GM12878 (cell line): ENCODE results near the gene HYCC1. TPM values are rescaled to one million over a fixed set of nuclear protein-coding genes. Genes with fewer than 3 reads are reported as not detected.

Experiments used
- ATAC-seq: fragments of 200-7000 bp; cut with Tn5 transposase; 3 replicates; pipeline ENCODE4 v1.9.1; 2020; ENCODE audit warnings: mild to moderate bottlenecking, moderate library complexity
- BruUV-seq: library from RNA; stranded (reverse); fragments of 400-500 nt; replicated peaks from 2 replicates; lab custom pipeline; 2021; lab: Mats Ljungman, UMichigan
- CTCF ChIA-PET: fragments of 300-600 bp; sonication (Branson Sonifier 250); formaldehyde crosslinking; extraction: SDS; loops from one replicate; lab custom pipeline; 2021; ENCODE audit warnings: inconsistent platforms; lab: Yijun Ruan, JAX
- POLR2A ChIA-PET: fragments of 350-600 bp; formaldehyde crosslinking; extraction: SDS; loops from one replicate; lab custom pipeline; 2021; ENCODE audit warnings: inconsistent platforms; lab: Charles Lee
- RAD21 ChIA-PET: fragments of 300-600 bp; sonication (Branson Sonifier 250); formaldehyde crosslinking; loops from one replicate; lab custom pipeline; 2023; ENCODE audit warnings: antibody characterized with exemption; ENCODE audit not compliant: unreplicated experiment; lab: Charles Lee
- SMC1A ChIA-PET: fragments of 300-600 bp; sonication (Branson Sonifier 250); formaldehyde crosslinking; loops from one replicate; lab custom pipeline; 2023; ENCODE audit not compliant: unreplicated experiment, uncharacterized antibody; lab: Charles Lee
- DNase-seq: peaks from one replicate; pipeline ENCODE4 v3.0.0-alpha.2; 2011; ENCODE audit warnings: low read depth, low spot score
- FAIRE-seq: peaks from 3 replicates; lab custom pipeline; 2011; peaks lifted over from hg19 to GRCh38; lab: Jason Lieb, UNC
- H2AFZ ChIP-seq: 2 replicates; pipeline ENCODE4 v1.6.0; 2011; ENCODE audit warnings: low read depth, low read length, control low read depth; ENCODE audit not compliant: control insufficient read depth
- H3K27ac ChIP-seq: 2 replicates; pipeline ENCODE4 v1.5.1; 2011; ENCODE audit warnings: control low read depth; ENCODE audit not compliant: control insufficient read depth, insufficient read depth
- H3K27me3 ChIP-seq, 2 experiments: replicated peaks in 1 of 2; 2 replicates each; pipeline versions ENCODE4 v1.6.0 to v1.6.1; 2011; ENCODE audit warnings: low read length in 1 of 2; ENCODE audit not compliant: control insufficient read depth in 2 of 2, insufficient read depth in 2 of 2
- H3K36me3 ChIP-seq, 2 experiments: 2 replicates each; pipeline ENCODE4 v1.5.1; 2011; ENCODE audit warnings: low read length in 1 of 2; ENCODE audit not compliant: control insufficient read depth in 2 of 2, insufficient read depth in 2 of 2
- H3K4me1 ChIP-seq: 2 replicates; pipeline ENCODE4 v1.6.1; 2011; ENCODE audit warnings: mild to moderate bottlenecking, low read length, moderate library complexity, mixed read lengths; ENCODE audit not compliant: control insufficient read depth, insufficient read depth
- H3K4me2 ChIP-seq: 2 replicates; pipeline ENCODE4 v1.6.0; 2011; ENCODE audit warnings: control low read depth; ENCODE audit not compliant: control insufficient read depth, insufficient read depth
- H3K4me3 ChIP-seq: fragments of 200-600 bp; sonication (generic); 2 replicates; pipeline ENCODE4 v1.5.1; 2016
- H3K79me2 ChIP-seq: 2 replicates; pipeline ENCODE4 v1.6.0; 2011; ENCODE audit warnings: low read length; ENCODE audit not compliant: control insufficient read depth, insufficient read depth
- H3K9ac ChIP-seq: 2 replicates; pipeline ENCODE4 v1.8.0; 2011; ENCODE audit warnings: low read length, control low read depth, mixed read lengths; ENCODE audit not compliant: control insufficient read depth, insufficient read depth
- H3K9me3 ChIP-seq: replicated peaks from 3 replicates; pipeline ENCODE4 v1.5.1; 2011; ENCODE audit warnings: mild to moderate bottlenecking, low read length; ENCODE audit not compliant: control insufficient read depth, insufficient read depth
- H4K20me1 ChIP-seq: 2 replicates; pipeline ENCODE4 v1.6.0; 2011; ENCODE audit not compliant: control insufficient read depth, insufficient read depth
- BRCA1 ChIP-seq: IDR thresholded peaks from 2 replicates; pipeline ENCODE4 v1.6.1; 2011; ENCODE audit warnings: low read depth, low read length, improper control_type of control experiment
- DPF2 ChIP-seq: fragments of 450-650 bp; IDR thresholded peaks from 2 replicates; pipeline ENCODE4 v1.6.1; 2017; ENCODE audit warnings: mild to moderate bottlenecking
- HDAC6 ChIP-seq: fragments of 200-600 bp; sonication (generic); IDR thresholded peaks from one replicate; pipeline ENCODE4 v1.8.0; 2017; ENCODE audit warnings: antibody characterized with exemption; ENCODE audit not compliant: unreplicated experiment
- JUNB ChIP-seq: IDR thresholded peaks from 2 replicates; pipeline ENCODE4 v1.6.1; 2016; ENCODE audit warnings: antibody characterized with exemption, mild to moderate bottlenecking
- NR2C2 ChIP-seq: IDR thresholded peaks from 2 replicates; pipeline ENCODE4 v1.6.1; 2011; ENCODE audit warnings: borderline replicate concordance, low read depth; ENCODE audit not compliant: control insufficient read depth, insufficient read length
- POLR2AphosphoS5 ChIP-seq: IDR thresholded peaks from 2 replicates; pipeline ENCODE4 v1.6.1; 2011; ENCODE audit warnings: mild to moderate bottlenecking, low read length, inconsistent platforms
- POU2F2 ChIP-seq: IDR thresholded peaks from 3 replicates; pipeline ENCODE4 v1.6.1; 2011; ENCODE audit warnings: low read depth, mild to moderate bottlenecking, low read length, borderline replicate concordance
- SIN3A ChIP-seq: IDR thresholded peaks from 2 replicates; pipeline ENCODE4 v1.6.1; 2012; ENCODE audit warnings: low read depth, low read length, improper control_type of control experiment
- TARDBP ChIP-seq: IDR thresholded peaks from 2 replicates; pipeline ENCODE4 v1.6.1; 2016; ENCODE audit warnings: borderline replicate concordance
- YY1 ChIP-seq: IDR thresholded peaks from 2 replicates; pipeline ENCODE4 v1.6.1; 2011; ENCODE audit warnings: low read depth, mild to moderate bottlenecking, low read length
- ZNF592 ChIP-seq: fragments of 450-650 bp; IDR thresholded peaks from 2 replicates; pipeline ENCODE4 v1.6.1; 2017; ENCODE audit warnings: mild to moderate bottlenecking, moderate library complexity
- WGBS: methylation state at CpG from one replicate; pipeline ENCODE4 v1.1.6; 2016; ENCODE audit warnings: low lambda C conversion rate; ENCODE audit not compliant: insufficient replicate concordance, insufficient coverage; ENCODE audit errors: missing lambda C conversion rate; 5-methylcytosine and 5-hydroxymethylcytosine counted together
- in situ Hi-C: fragments of 300-500 bp; cut with MboI; formaldehyde crosslinking; loops from 9 replicates; pipeline ENCODE4 v1.14.3; 2018; ENCODE audit warnings: mixed read lengths
- intact Hi-C: fragments of 100-400 bp; cut with micrococcal nuclease; formaldehyde crosslinking; loops from one replicate; pipeline ENCODE4 v1.14.2; 2022; ENCODE audit not compliant: unreplicated experiment
- polyA plus RNA-seq, 11 experiments: library from polyadenylated mRNA; depleted of rRNA in 4 of 11; unstranded in 6 of 11; stranded (reverse) in 5 of 11; fragments of >200 nt; fragmentation: Nextera tagmentation in 4 of 11; fragmentation: Illumina TruSeq in 1 of 11; extraction: Ambion mirVana in 4 of 11; extraction: Trizol in 1 of 11; gene quantifications; 1 replicate in 1 of 11; 2 replicates in 10 of 11; pipeline versions ENCODE4 v1.2.1 to v1.2.3, GENCODE V29; 2011 to 2016; ENCODE audit warnings: inconsistent platforms in 2 of 11, missing spikeins in 2 of 11, low read depth in 1 of 11
- total RNA-seq, 4 experiments: library from RNA; depleted of rRNA in 3 of 4; stranded (reverse); fragments of >200 nt in 3 of 4; fragmentation: Illumina TruSeq in 1 of 4; extraction: Trizol in 1 of 4; gene quantifications; 2 replicates each; pipeline versions ENCODE4 v1.2.1 to v1.2.3, GENCODE V29; 2013 to 2021
- TF ChIP-seq, protein P1 (sequence below): fragments of 450-650 bp; IDR thresholded peaks from 2 replicates; pipeline ENCODE4 v1.6.1; 2017; ENCODE audit warnings: low read depth, mild to moderate bottlenecking, moderate library complexity
- TF ChIP-seq, protein P2 (sequence below): fragments of 450-650 bp; conservative IDR thresholded peaks from 2 replicates; pipeline ENCODE4 v1.6.1; 2017; ENCODE audit warnings: mild to moderate bottlenecking, moderate library complexity

Gene HYCC1
- total and polyA plus RNA-seq, 10 of the 15 experiments (the other 5 are each of a cell fraction or from before 2014, with no cell fraction given): 8.5 to 62.9 (median 33.1) TPM

GRCh38 chr7:23000597-23001360 is 13.2 kb downstream of the HYCC1 start:
- FAIRE-seq: no peak
- intact Hi-C loops: no loop called here
- no peak overlapping the region for H3K4me3 ChIP-seq
- peaks cover 39% of the 10 kb centered on the region for H3K4me1 ChIP-seq
- ChIA-PET CTCF (interaction anchor here (0.7 to 1.0 kb wide), 2 partner anchors 11 to 55 kb away, joined by 3 read pairs; no protein-coding TSS in a partner anchor), SMC1A (interaction anchor here (1.0 to 1.6 kb wide), 3 partner anchors 10 to 48 kb away, joined by 4 to 6 read pairs (median 5); no protein-coding TSS in a partner anchor), POLR2A (interaction anchor here (0.7 to 1.5 kb wide), 4 partner anchors 12 to 129 kb away, joined by 3 to 11 read pairs (median 4); no protein-coding TSS in a partner anchor), RAD21 (interaction anchor here (0.7 to 2.1 kb wide), 2 partner anchors 115 to 491 kb away, joined by 3 to 7 read pairs; no protein-coding TSS in a partner anchor)
- no peak for DNase-seq
- no TSS peak for BruUV-seq
- H3K9ac ChIP-seq: peak overlapping the region; percentile 39; the same call in 1 of the 2 replicates
- H3K79me2 ChIP-seq: peaks cover 87% of the 10 kb centered on the region
- in situ Hi-C loops: no loop called here
- H4K20me1 ChIP-seq: no peaks in the 10 kb centered on the region
- peak overlapping the region; percentile 92 for H3K4me2 ChIP-seq
- peak overlapping the region; percentile 83 for H3K27ac ChIP-seq
- H2AFZ ChIP-seq: no peak overlapping the region; the same call in 1 of the 2 replicates
- no peak for ATAC-seq
- no peaks in the 10 kb centered on the region for H3K36me3 ChIP-seq
- no peaks in the 10 kb centered on the region; the same call in 1 of the 3 replicates for H3K9me3 ChIP-seq
- WGBS: 94% methylated on average over 4 of the region's 4 CpGs
- no peaks in the 10 kb centered on the region for H3K27me3 ChIP-seq
- no peak for TF ChIP-seq POU2F2
- TF ChIP-seq, protein P1, sequence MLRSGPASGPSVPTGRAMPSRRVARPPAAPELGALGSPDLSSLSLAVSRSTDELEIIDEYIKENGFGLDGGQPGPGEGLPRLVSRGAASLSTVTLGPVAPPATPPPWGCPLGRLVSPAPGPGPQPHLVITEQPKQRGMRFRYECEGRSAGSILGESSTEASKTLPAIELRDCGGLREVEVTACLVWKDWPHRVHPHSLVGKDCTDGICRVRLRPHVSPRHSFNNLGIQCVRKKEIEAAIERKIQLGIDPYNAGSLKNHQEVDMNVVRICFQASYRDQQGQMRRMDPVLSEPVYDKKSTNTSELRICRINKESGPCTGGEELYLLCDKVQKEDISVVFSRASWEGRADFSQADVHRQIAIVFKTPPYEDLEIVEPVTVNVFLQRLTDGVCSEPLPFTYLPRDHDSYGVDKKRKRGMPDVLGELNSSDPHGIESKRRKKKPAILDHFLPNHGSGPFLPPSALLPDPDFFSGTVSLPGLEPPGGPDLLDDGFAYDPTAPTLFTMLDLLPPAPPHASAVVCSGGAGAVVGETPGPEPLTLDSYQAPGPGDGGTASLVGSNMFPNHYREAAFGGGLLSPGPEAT: no peak
- TF ChIP-seq SIN3A: no peak
- TF ChIP-seq BRCA1: no peak
- TF ChIP-seq POLR2AphosphoS5: no peak
- TF ChIP-seq JUNB: no peak
- TF ChIP-seq DPF2: no peak
- no peak for TF ChIP-seq TARDBP
- no peak for TF ChIP-seq NR2C2
- TF ChIP-seq, protein P2, sequence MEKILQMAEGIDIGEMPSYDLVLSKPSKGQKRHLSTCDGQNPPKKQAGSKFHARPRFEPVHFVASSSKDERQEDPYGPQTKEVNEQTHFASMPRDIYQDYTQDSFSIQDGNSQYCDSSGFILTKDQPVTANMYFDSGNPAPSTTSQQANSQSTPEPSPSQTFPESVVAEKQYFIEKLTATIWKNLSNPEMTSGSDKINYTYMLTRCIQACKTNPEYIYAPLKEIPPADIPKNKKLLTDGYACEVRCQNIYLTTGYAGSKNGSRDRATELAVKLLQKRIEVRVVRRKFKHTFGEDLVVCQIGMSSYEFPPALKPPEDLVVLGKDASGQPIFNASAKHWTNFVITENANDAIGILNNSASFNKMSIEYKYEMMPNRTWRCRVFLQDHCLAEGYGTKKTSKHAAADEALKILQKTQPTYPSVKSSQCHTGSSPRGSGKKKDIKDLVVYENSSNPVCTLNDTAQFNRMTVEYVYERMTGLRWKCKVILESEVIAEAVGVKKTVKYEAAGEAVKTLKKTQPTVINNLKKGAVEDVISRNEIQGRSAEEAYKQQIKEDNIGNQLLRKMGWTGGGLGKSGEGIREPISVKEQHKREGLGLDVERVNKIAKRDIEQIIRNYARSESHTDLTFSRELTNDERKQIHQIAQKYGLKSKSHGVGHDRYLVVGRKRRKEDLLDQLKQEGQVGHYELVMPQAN: no peak
- TF ChIP-seq YY1: no peak
- no peak for TF ChIP-seq HDAC6
- TF ChIP-seq ZNF592: no peak
